Stimulated activated CD8-positive, alpha-beta memory T cell treated with anti-CD3 and anti-CD28 coated beads, Interleukin-7, amount 100 ng/mL, for 24 hours (primary cell): Measurements from ENCODE around the gene OCSTAMP.

Experiments used
- DNase-seq: peaks from one replicate; pipeline ENCODE4 v3.0.0-alpha.2; 2020; ENCODE audit warnings: low read depth

The OCSTAMP gene

GRCh38 chr20:46550461-46550860, at the start of gene OCSTAMP:
Gene OCSTAMP (minus strand): TSS chr20:46550654. CDS start chr20:46550560, 94 bp downstream.
- DNase-seq: no peak

GRCh38 chr20:46599227-46599987, 49.0 kb upstream of the OCSTAMP start:
- no peak for DNase-seq

- DNase-seq: no peak
These were observed 45.5 kb upstream of the OCSTAMP start for GRCh38 chr20:46595933-46596332.

- no peak for DNase-seq
These were observed 44.3 kb upstream of the OCSTAMP start for GRCh38 chr20:46594725-46595124.

GRCh38 chr20:46592580-46593362, 42.3 kb upstream of the OCSTAMP start:
- no peak for DNase-seq

GRCh38 chr20:46590443-46590842, 40.0 kb upstream of the OCSTAMP start:
- DNase-seq: no peak

- no peak for DNase-seq
These were observed 38.4 kb upstream of the OCSTAMP start for GRCh38 chr20:46588532-46589511.

GRCh38 chr20:46587986-46588385, 37.5 kb upstream of the OCSTAMP start:
- DNase-seq: no peak

- no peak for DNase-seq
These were observed 36.3 kb upstream of the OCSTAMP start for GRCh38 chr20:46586724-46587123.

GRCh38 chr20:46584508-46584907, 34.1 kb upstream of the OCSTAMP start:
- DNase-seq: no peak

GRCh38 chr20:46583411-46584214, 33.2 kb upstream of the OCSTAMP start:
- no peak for DNase-seq

GRCh38 chr20:46582648-46583047, 32.2 kb upstream of the OCSTAMP start:
- DNase-seq: no peak

- DNase-seq: no peak
These were observed 30.9 kb upstream of the OCSTAMP start for GRCh38 chr20:46581391-46581790.

GRCh38 chr20:46580613-46581205, 30.3 kb upstream of the OCSTAMP start:
- DNase-seq: no peak

GRCh38 chr20:46578745-46579144, 28.3 kb upstream of the OCSTAMP start:
- DNase-seq: no peak

- no peak for DNase-seq
These were observed 26.4 kb upstream of the OCSTAMP start for GRCh38 chr20:46576774-46577395.

- no peak for DNase-seq
These were observed 25.5 kb upstream of the OCSTAMP start for GRCh38 chr20:46575937-46576461.

- DNase-seq: no peak
These were observed 24.9 kb upstream of the OCSTAMP start for GRCh38 chr20:46575394-46575793.

GRCh38 chr20:46573788-46574584, 23.5 kb upstream of the OCSTAMP start:
- DNase-seq: no peak
